Calu3 (cell line): ENCODE measurements around the gene GNPTAB. TPM values are rescaled to one million over a fixed set of nuclear protein-coding genes. Genes with fewer than 3 reads are reported as not detected.

Experiments used
- BruUV-seq: library from RNA; stranded (reverse); fragments of 400-500 nt; replicated peaks from 2 replicates; lab custom pipeline; 2021; lab: Mats Ljungman, UMichigan
- CTCF ChIA-PET: fragments of 300-600 bp; sonication (Branson Sonifier 250); formaldehyde crosslinking; loops from one replicate; lab custom pipeline; 2022; ENCODE audit warnings: antibody characterized with exemption; lab: Charles Lee
- DNase-seq: peaks from one replicate; pipeline ENCODE4 v3.0.0; 2022
- H3K27ac Mint-ChIP-seq: one replicate; pipeline ENCODE4 v1.8.0; 2022; ENCODE audit warnings: mixed read lengths; ENCODE audit not compliant: unreplicated experiment
- H3K27me3 Mint-ChIP-seq: one replicate; pipeline ENCODE4 v1.8.0; 2022; ENCODE audit warnings: mixed read lengths; ENCODE audit not compliant: unreplicated experiment
- H3K36me3 Mint-ChIP-seq: one replicate; pipeline ENCODE4 v1.8.0; 2022; ENCODE audit warnings: mild to moderate bottlenecking, moderate library complexity, mixed read lengths; ENCODE audit not compliant: insufficient read depth, unreplicated experiment
- H3K4me1 Mint-ChIP-seq: one replicate; pipeline ENCODE4 v1.8.0; 2022; ENCODE audit warnings: mild to moderate bottlenecking, low read depth, mixed read lengths; ENCODE audit not compliant: unreplicated experiment
- H3K4me3 Mint-ChIP-seq: one replicate; pipeline ENCODE4 v1.8.0; 2022; ENCODE audit warnings: mild to moderate bottlenecking, low read depth, moderate library complexity, mixed read lengths; ENCODE audit not compliant: unreplicated experiment
- H3K9me3 Mint-ChIP-seq: one replicate; pipeline ENCODE4 v1.8.0; 2022; ENCODE audit warnings: low read depth, mixed read lengths; ENCODE audit not compliant: unreplicated experiment
- CTCF ChIP-seq: fragments of 200-600 bp; IDR thresholded peaks from one replicate; pipeline ENCODE4 v1.8.0; 2022; ENCODE audit warnings: antibody characterized with exemption; ENCODE audit not compliant: unreplicated experiment
- intact Hi-C: fragments of 100-400 bp; cut with micrococcal nuclease; formaldehyde crosslinking; loops from one replicate; pipeline ENCODE4 v1.10.0; 2022; ENCODE audit not compliant: unreplicated experiment
- total RNA-seq: library from RNA; stranded (reverse); gene quantifications from 2 replicates; pipeline ENCODE4 v1.2.3, GENCODE V29; 2022

GNPTAB gene
- total RNA-seq, 1 experiment from 2014 or later = 36.0 TPM

DNA sequence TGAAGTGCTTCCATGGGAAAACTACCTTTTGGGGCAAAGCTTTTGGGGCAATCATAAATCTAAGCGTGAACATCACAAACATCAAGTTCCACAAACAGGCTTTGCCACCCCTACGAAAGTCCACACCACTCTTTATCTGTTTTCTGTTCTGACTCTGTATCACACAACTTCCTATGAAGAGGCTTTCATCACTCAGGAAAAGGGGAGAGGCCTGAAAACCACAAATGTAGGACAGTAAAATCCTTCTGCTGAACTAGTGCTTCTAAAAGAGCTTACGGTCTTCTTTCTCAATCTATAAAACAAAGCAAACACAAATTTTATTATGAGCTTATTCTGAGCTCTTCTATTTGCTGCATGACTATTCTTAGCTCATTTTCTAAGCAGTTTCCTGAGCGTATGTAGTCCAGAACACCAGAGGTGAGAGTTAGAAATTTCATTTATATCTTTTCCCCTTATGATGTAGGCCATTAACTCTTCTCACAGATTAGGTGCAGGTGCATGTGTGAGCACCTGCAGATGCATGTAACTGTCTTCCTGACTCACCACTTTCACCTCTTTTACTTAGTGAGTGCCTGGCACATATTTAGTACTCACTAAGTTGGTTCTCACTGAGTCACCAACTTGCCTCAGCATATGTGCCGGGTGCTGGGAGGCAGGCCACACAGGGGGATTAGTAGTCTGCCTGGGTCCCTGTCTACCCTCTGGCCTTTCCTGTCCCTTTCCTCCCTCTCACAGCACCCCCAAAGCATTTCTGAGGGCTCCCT lies 58.6 kb downstream of the GNPTAB start:
- TF ChIP-seq CTCF = no peak
- intact Hi-C loops = loop anchor here (2.0 to 10.0 kb wide), 8 partner anchors 59 to 1103 kb away; partner anchors contain the start of genes GNPTAB, IGF1 and WASHC3
- Mint-ChIP-seq H3K9me3 (no peaks in the 10 kb centered on the region), H3K4me3 (no peak overlapping the region), H3K27ac (no peak overlapping the region), H3K27me3 (no peaks in the 10 kb centered on the region), H3K4me1 (peaks cover 7% of the 10 kb centered on the region), H3K36me3 (no peaks in the 10 kb centered on the region)
- no TSS peak for BruUV-seq
- no peak for DNase-seq
- CTCF ChIA-PET = interaction anchor here (1.9 kb wide), 1 partner anchor 58 kb away, joined by 19 read pairs; the partner anchor contains the start of gene GNPTAB

- no TSS peak for BruUV-seq
- H3K27ac Mint-ChIP-seq = no peak overlapping the region
- DNase-seq = no peak
- no peaks in the 10 kb centered on the region for H3K36me3 Mint-ChIP-seq
- no peaks in the 10 kb centered on the region for H3K9me3 Mint-ChIP-seq
- TF ChIP-seq CTCF = no peak
- H3K27me3 Mint-ChIP-seq = no peaks in the 10 kb centered on the region
- intact Hi-C loops = loop anchor here (10.0 kb wide), 5 partner anchors 165 to 1105 kb away; partner anchors contain the start of genes IGF1 and WASHC3
- CTCF ChIA-PET = no interaction called here
- H3K4me3 Mint-ChIP-seq = no peak overlapping the region
- H3K4me1 Mint-ChIP-seq = peaks cover 7% of the 10 kb centered on the region
Observed at GRCh38 chr12:101769865-101770264, 60.9 kb downstream of the GNPTAB start.

GRCh38 chr12:101768781-101769180 lies 62.0 kb downstream of the GNPTAB start:
- CTCF ChIA-PET = no interaction called here
- TF ChIP-seq CTCF = no peak
- Mint-ChIP-seq H3K4me1 (peaks cover 15% of the 10 kb centered on the region), H3K9me3 (no peaks in the 10 kb centered on the region), H3K27me3 (no peaks in the 10 kb centered on the region), H3K4me3 (no peak overlapping the region), H3K36me3 (no peaks in the 10 kb centered on the region), H3K27ac (no peak overlapping the region)
- DNase-seq = no peak
- intact Hi-C loops = no loop called here
- BruUV-seq = no TSS peak

GRCh38 chr12:101767537-101767936 lies 63.2 kb downstream of the GNPTAB start:
- H3K4me3 Mint-ChIP-seq = no peak overlapping the region
- no peaks in the 10 kb centered on the region for H3K9me3 Mint-ChIP-seq
- no peak overlapping the region for H3K27ac Mint-ChIP-seq
- no TSS peak for BruUV-seq
- no peaks in the 10 kb centered on the region for H3K36me3 Mint-ChIP-seq
- no peaks in the 10 kb centered on the region for H3K27me3 Mint-ChIP-seq
- no peak for TF ChIP-seq CTCF
- H3K4me1 Mint-ChIP-seq = peaks cover 15% of the 10 kb centered on the region
- no peak for DNase-seq
- intact Hi-C loops = no loop called here
- CTCF ChIA-PET = no interaction called here
